ENCODE results near the gene STAG1. TPM values are rescaled to one million over a fixed set of nuclear protein-coding genes. Genes with fewer than 3 reads are reported as not detected.
A peak's percentile ranks its signal among the peaks of the same experiment; 100 is the strongest.
"Not testable (repeated sequence)": the region's sequence is repeated elsewhere in the genome, so short reads cannot be mapped to it uniquely, and the experiment has no call there.

The STAG1 gene
- total RNA-seq, 1 donor from 2014 or later: 24.1 TPM

GRCh38 chr3:136667081-136667480 lies 85.1 kb downstream of the STAG1 start:
- H3K27me3 Mint-ChIP-seq (ENCODE audit: low read depth, unreplicated experiment): no peaks in the 10 kb centered on the region
- H4K20me1 ChIP-seq (ENCODE audit: insufficient read depth, low read length): peaks cover 57% of the 10 kb centered on the region
- no peak overlapping the region for H3K27ac ChIP-seq (ENCODE audit: low read depth, low read length)
- no peaks in the 10 kb centered on the region for H3K4me1 ChIP-seq (ENCODE audit: insufficient read depth, low read length)
- no peaks in the 10 kb centered on the region for H3K27me3 ChIP-seq (ENCODE audit: insufficient read depth, low read length)
- no peak overlapping the region for H3K9ac ChIP-seq (ENCODE audit: low read length)
- H3K4me3 Mint-ChIP-seq (ENCODE audit: unreplicated experiment): no peak overlapping the region
- H3K9me3 Mint-ChIP-seq (ENCODE audit: unreplicated experiment): no peaks in the 10 kb centered on the region
- H3K79me2 ChIP-seq (ENCODE audit: insufficient read depth, low read length): peaks cover 86% of the 10 kb centered on the region
- no peaks in the 10 kb centered on the region for H3K9me3 ChIP-seq (ENCODE audit: insufficient read depth, low read depth, low read length)
- no peak overlapping the region for H3K27ac Mint-ChIP-seq (ENCODE audit: unreplicated experiment)
- DNase-seq (ENCODE audit: low read depth): peak; percentile 32
- H2AFZ ChIP-seq (ENCODE audit: low read depth, low read length): no peak overlapping the region
- peaks cover 1% of the 10 kb centered on the region for H3K36me3 Mint-ChIP-seq (ENCODE audit: low read depth, unreplicated experiment)
- H3K4me3 ChIP-seq (ENCODE audit: insufficient read depth, low read depth, low read length): no peak overlapping the region
- no peak overlapping the region for H3K4me2 ChIP-seq (ENCODE audit: low read length)
- H3K36me3 ChIP-seq (ENCODE audit: insufficient read depth, low read length): no peaks in the 10 kb centered on the region
- H3K4me1 Mint-ChIP-seq (ENCODE audit: low read depth, unreplicated experiment): peaks cover 16% of the 10 kb centered on the region
- FAIRE-seq: no peak
- TF ChIP-seq EZH2 (IDR thresholded peaks at IDR 0.05; ENCODE audit: insufficient read depth, low read length) (no peak), CTCF (IDR thresholded peaks at IDR 0.05; ENCODE audit: insufficient read depth, low read depth, low read length) (no peak)

- not testable (repeated sequence) for H3K4me3 ChIP-seq (ENCODE audit: insufficient read depth, low read depth, low read length); DNase-seq (ENCODE audit: low read depth); H2AFZ ChIP-seq (ENCODE audit: low read depth, low read length); H3K27ac ChIP-seq (ENCODE audit: low read depth, low read length); H3K27me3 Mint-ChIP-seq (ENCODE audit: low read depth, unreplicated experiment); H3K36me3 ChIP-seq (ENCODE audit: insufficient read depth, low read length); H3K27ac Mint-ChIP-seq (ENCODE audit: unreplicated experiment); H3K4me2 ChIP-seq (ENCODE audit: low read length); H3K36me3 Mint-ChIP-seq (ENCODE audit: low read depth, unreplicated experiment); FAIRE-seq; H3K9me3 Mint-ChIP-seq (ENCODE audit: unreplicated experiment); H3K9me3 ChIP-seq (ENCODE audit: insufficient read depth, low read depth, low read length); H3K4me3 Mint-ChIP-seq (ENCODE audit: unreplicated experiment); H3K4me1 ChIP-seq (ENCODE audit: insufficient read depth, low read length); H3K27me3 ChIP-seq (ENCODE audit: insufficient read depth, low read length); H3K9ac ChIP-seq (ENCODE audit: low read length)
- H3K4me1 Mint-ChIP-seq (ENCODE audit: low read depth, unreplicated experiment): peaks cover 14% of the 10 kb centered on the region
- peaks cover 59% of the 10 kb centered on the region for H4K20me1 ChIP-seq (ENCODE audit: insufficient read depth, low read length)
- peaks cover 87% of the 10 kb centered on the region for H3K79me2 ChIP-seq (ENCODE audit: insufficient read depth, low read length)
Observed at GRCh38 chr3:136666301-136666700, 85.9 kb downstream of the STAG1 start.

GRCh38 chr3:136664771-136665170 lies 87.4 kb downstream of the STAG1 start:
- Histone ChIP-seq H3K4me3 (ENCODE audit: insufficient read depth, low read depth, low read length) (no peak overlapping the region), H2AFZ (ENCODE audit: low read depth, low read length) (no peak overlapping the region), H3K27me3 (ENCODE audit: insufficient read depth, low read length) (no peaks in the 10 kb centered on the region), H3K27ac (ENCODE audit: low read depth, low read length) (no peak overlapping the region), H3K36me3 (ENCODE audit: insufficient read depth, low read length) (no peaks in the 10 kb centered on the region), H3K4me2 (ENCODE audit: low read length) (no peak overlapping the region), H3K9ac (ENCODE audit: low read length) (no peak overlapping the region), H3K79me2 (ENCODE audit: insufficient read depth, low read length) (peaks cover 88% of the 10 kb centered on the region), H3K9me3 (ENCODE audit: insufficient read depth, low read depth, low read length) (no peaks in the 10 kb centered on the region), H4K20me1 (ENCODE audit: insufficient read depth, low read length) (peaks cover 57% of the 10 kb centered on the region), H3K4me1 (ENCODE audit: insufficient read depth, low read length) (no peaks in the 10 kb centered on the region)
- H3K9me3 Mint-ChIP-seq (ENCODE audit: unreplicated experiment): no peaks in the 10 kb centered on the region
- H3K27me3 Mint-ChIP-seq (ENCODE audit: low read depth, unreplicated experiment): no peaks in the 10 kb centered on the region
- H3K4me1 Mint-ChIP-seq (ENCODE audit: low read depth, unreplicated experiment): peaks cover 14% of the 10 kb centered on the region
- H3K27ac Mint-ChIP-seq (ENCODE audit: unreplicated experiment): no peak overlapping the region
- no peak overlapping the region for H3K4me3 Mint-ChIP-seq (ENCODE audit: unreplicated experiment)
- TF ChIP-seq EZH2 (IDR thresholded peaks at IDR 0.05; ENCODE audit: insufficient read depth, low read length) (no peak), CTCF (IDR thresholded peaks at IDR 0.05; ENCODE audit: insufficient read depth, low read depth, low read length) (no peak)
- DNase-seq (ENCODE audit: low read depth) (no peak), FAIRE-seq (no peak)
- peaks cover 1% of the 10 kb centered on the region for H3K36me3 Mint-ChIP-seq (ENCODE audit: low read depth, unreplicated experiment)

Measured in astrocyte (in vitro differentiated cells and primary cell).